Sigmoid colon (tissue), 3 donors: ENCODE results near the gene BORCS6.

Experiments
- POLR2A ChIP-seq, 2 donors: fragments of 450-650 bp; IDR thresholded peaks; one replicate each; pipeline ENCODE4 v1.6.1; 2016; ENCODE audit warnings: antibody characterized with exemption in 2 of 2, mild to moderate bottlenecking in 2 of 2, moderate library complexity in 2 of 2
- TF ChIP-seq, protein P1 (sequence below), 4 experiments: fragments of 450-650 bp in 3 of 4; fragments of 200-600 bp in 1 of 4; IDR thresholded peaks; one replicate each; pipeline ENCODE4 v1.5.1; 2016 to 2019; ENCODE audit warnings: antibody characterized with exemption in 4 of 4, mild to moderate bottlenecking in 3 of 4, moderate library complexity in 2 of 4

DNA sequence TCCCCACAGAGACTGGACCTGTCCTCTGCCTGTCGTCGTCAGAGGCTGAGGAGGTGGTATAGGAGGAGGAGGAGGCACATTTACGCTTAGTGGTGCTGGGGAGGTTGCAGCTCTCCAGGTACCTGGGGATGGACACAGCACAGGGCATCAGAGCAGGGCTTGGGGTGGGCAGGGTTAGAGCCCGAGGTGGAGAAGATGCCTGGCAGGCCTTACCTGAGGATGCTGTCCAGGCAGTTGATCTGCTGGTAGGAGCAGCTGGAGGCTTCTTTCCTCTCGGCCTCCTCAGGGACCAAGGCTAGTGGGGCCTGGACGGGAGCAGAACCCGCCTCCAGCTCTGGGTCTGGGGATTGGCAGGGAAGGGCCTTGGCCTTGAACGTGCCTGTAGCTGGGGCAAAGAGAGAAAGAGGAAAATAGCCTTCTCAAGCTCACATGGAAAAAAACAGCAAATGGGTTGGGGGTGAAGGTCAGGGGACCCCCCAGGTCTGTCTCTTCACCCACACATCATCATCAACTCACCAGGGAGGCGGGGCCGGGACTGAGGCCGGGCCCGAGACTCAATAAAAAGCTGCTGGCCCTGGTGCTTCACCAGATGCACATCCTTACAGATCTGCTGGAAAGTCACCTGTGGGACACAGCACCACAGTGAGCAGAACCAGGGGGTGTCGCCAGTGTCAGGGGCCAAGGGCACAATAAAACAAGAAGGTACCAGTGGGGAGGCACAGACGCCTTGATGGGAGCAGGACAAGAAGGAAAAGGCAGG, 43.4 kb downstream of the BORCS6 start:
- no peak for TF ChIP-seq POLR2A (IDR thresholded peaks at IDR 0.05)
- TF ChIP-seq, protein P1, sequence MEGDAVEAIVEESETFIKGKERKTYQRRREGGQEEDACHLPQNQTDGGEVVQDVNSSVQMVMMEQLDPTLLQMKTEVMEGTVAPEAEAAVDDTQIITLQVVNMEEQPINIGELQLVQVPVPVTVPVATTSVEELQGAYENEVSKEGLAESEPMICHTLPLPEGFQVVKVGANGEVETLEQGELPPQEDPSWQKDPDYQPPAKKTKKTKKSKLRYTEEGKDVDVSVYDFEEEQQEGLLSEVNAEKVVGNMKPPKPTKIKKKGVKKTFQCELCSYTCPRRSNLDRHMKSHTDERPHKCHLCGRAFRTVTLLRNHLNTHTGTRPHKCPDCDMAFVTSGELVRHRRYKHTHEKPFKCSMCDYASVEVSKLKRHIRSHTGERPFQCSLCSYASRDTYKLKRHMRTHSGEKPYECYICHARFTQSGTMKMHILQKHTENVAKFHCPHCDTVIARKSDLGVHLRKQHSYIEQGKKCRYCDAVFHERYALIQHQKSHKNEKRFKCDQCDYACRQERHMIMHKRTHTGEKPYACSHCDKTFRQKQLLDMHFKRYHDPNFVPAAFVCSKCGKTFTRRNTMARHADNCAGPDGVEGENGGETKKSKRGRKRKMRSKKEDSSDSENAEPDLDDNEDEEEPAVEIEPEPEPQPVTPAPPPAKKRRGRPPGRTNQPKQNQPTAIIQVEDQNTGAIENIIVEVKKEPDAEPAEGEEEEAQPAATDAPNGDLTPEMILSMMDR (IDR thresholded peaks at IDR 0.05) = no peak
